Endothelial cell of umbilical vein (primary cell): ENCODE data around the gene PTPRD. TPM values are rescaled to one million over a fixed set of nuclear protein-coding genes. Genes with fewer than 3 reads are reported as not detected.

Source experiments
- BruUV-seq: library from RNA; stranded (reverse); fragments of 400-500 nt; replicated peaks from 2 replicates; lab custom pipeline; 2021; lab: Mats Ljungman, UMichigan
- CTCF ChIA-PET: fragments of 300-600, 350-600 bp; sonication (Branson Sonifier 250); formaldehyde crosslinking; loops from one replicate; lab custom pipeline; 2021; ENCODE audit warnings: antibody characterized with exemption, inconsistent platforms; lab: Charles Lee
- POLR2A ChIA-PET: fragments of 300-600, 350-600 bp; sonication (Branson Sonifier 250); formaldehyde crosslinking; loops from one replicate; lab custom pipeline; 2021; ENCODE audit warnings: antibody characterized with exemption, inconsistent platforms; lab: Charles Lee
- DNase-seq: peaks from one replicate; pipeline ENCODE4 v3.0.0-alpha.2; 2011; ENCODE audit warnings: low read depth, low spot score
- FAIRE-seq: peaks from 2 replicates; lab custom pipeline; 2011; peaks lifted over from hg19 to GRCh38; lab: Jason Lieb, UNC
- H2AFZ ChIP-seq: 2 replicates; pipeline ENCODE4 v1.6.0; 2012; ENCODE audit warnings: low read depth, low read length, control low read depth, inconsistent platforms
- H3K27ac ChIP-seq: 2 replicates; pipeline ENCODE4 v1.5.1; 2011; ENCODE audit warnings: low read depth, mild to moderate bottlenecking, control low read depth, low read length, moderate library complexity; ENCODE audit not compliant: insufficient read depth
- H3K27me3 ChIP-seq, 2 experiments: 2 replicates each; pipeline versions ENCODE4 v1.6.0 to v1.6.1; 2011; ENCODE audit warnings: low read length in 2 of 2, mixed read lengths in 1 of 2; ENCODE audit not compliant: control insufficient read depth in 2 of 2, insufficient read depth in 2 of 2
- H3K36me3 ChIP-seq, 2 experiments: 2 replicates in 1 of 2; 3 replicates in 1 of 2; pipeline ENCODE4 v1.5.1; 2011; ENCODE audit warnings: low read length in 2 of 2, mild to moderate bottlenecking in 1 of 2, moderate library complexity in 1 of 2; ENCODE audit not compliant: control insufficient read depth in 2 of 2, insufficient read depth in 2 of 2; ENCODE audit errors: extremely low read depth in 1 of 2
- H3K4me1 ChIP-seq: 3 replicates; pipeline ENCODE4 v1.5.1; 2011; ENCODE audit warnings: mild to moderate bottlenecking, low read length; ENCODE audit not compliant: control insufficient read depth, insufficient read depth; ENCODE audit errors: extremely low read depth
- H3K4me2 ChIP-seq: 2 replicates; pipeline ENCODE4 v1.6.1; 2011; ENCODE audit warnings: low read length, control low read depth, mixed read lengths; ENCODE audit not compliant: insufficient read depth
- H3K4me3 ChIP-seq, 3 experiments: fragments of 200-600 bp in 1 of 3; sonication (generic), shearing (Covaris generic) in 1 of 3; replicated peaks in 1 of 3; 2 replicates each; pipeline ENCODE4 v1.5.1; 2011 to 2016; ENCODE audit warnings: control low read depth in 3 of 3, low read length in 3 of 3, mild to moderate bottlenecking in 2 of 3, inconsistent platforms in 1 of 3, low read depth in 1 of 3, moderate library complexity in 1 of 3; ENCODE audit not compliant: insufficient read depth in 1 of 3
- H3K79me2 ChIP-seq: 2 replicates; pipeline ENCODE4 v1.6.0; 2012; ENCODE audit warnings: low read length, inconsistent platforms; ENCODE audit not compliant: control insufficient read depth, insufficient read depth
- H3K9ac ChIP-seq: replicated peaks from 2 replicates; pipeline ENCODE3; 2011; ENCODE audit warnings: low read length, control low read depth; ENCODE audit not compliant: insufficient read depth; ENCODE audit errors: extremely low read depth
- H3K9me1 ChIP-seq: replicated peaks from 3 replicates; pipeline ENCODE4 v1.6.0; 2011; ENCODE audit warnings: mild to moderate bottlenecking, low read length; ENCODE audit not compliant: control insufficient read depth, insufficient read depth; ENCODE audit errors: extremely low read depth
- H3K9me3 ChIP-seq: replicated peaks from 2 replicates; pipeline ENCODE4 v1.5.1; 2012; ENCODE audit warnings: low read length, inconsistent platforms; ENCODE audit not compliant: control insufficient read depth, insufficient read depth
- H4K20me1 ChIP-seq: replicated peaks from 2 replicates; pipeline ENCODE3; 2011; ENCODE audit warnings: mild to moderate bottlenecking, low read length; ENCODE audit not compliant: control insufficient read depth, insufficient read depth; ENCODE audit errors: extremely low read depth
- EZH2 ChIP-seq: IDR thresholded peaks from 2 replicates; pipeline ENCODE4 v1.6.1; 2012; ENCODE audit warnings: borderline replicate concordance, low read depth, mild to moderate bottlenecking, moderate library complexity, low read length, inconsistent platforms; ENCODE audit not compliant: severe bottlenecking
- FOS ChIP-seq: IDR thresholded peaks from 2 replicates; pipeline ENCODE4 v1.6.1; 2011; ENCODE audit warnings: mild to moderate bottlenecking, low read length, moderate library complexity, borderline replicate concordance; ENCODE audit not compliant: insufficient read depth
- GATA2 ChIP-seq: IDR thresholded peaks from 2 replicates; pipeline ENCODE4 v1.7.0; 2011; ENCODE audit warnings: low read depth, mild to moderate bottlenecking, moderate library complexity, mixed read lengths, low read length; ENCODE audit not compliant: insufficient read length, insufficient read depth
- JUN ChIP-seq: IDR thresholded peaks from 2 replicates; pipeline ENCODE4 v1.6.1; 2011; ENCODE audit warnings: borderline replicate concordance, low read depth; ENCODE audit not compliant: insufficient read length, insufficient read depth
- MAX ChIP-seq: IDR thresholded peaks from 2 replicates; pipeline ENCODE4 v1.6.1; 2011; ENCODE audit not compliant: insufficient read depth, insufficient read length
- MYC ChIP-seq: IDR thresholded peaks from one replicate; pipeline ENCODE4 v1.6.1; 2011; ENCODE audit warnings: mild to moderate bottlenecking, low read depth, low read length
- POLR2A ChIP-seq: IDR thresholded peaks from 2 replicates; pipeline ENCODE4 v1.6.1; 2012; ENCODE audit warnings: low read depth, mild to moderate bottlenecking, control low read depth, low read length
- POLR2AphosphoS5 ChIP-seq: IDR thresholded peaks from 2 replicates; pipeline ENCODE4 v1.6.1; 2012; ENCODE audit warnings: low read depth, mild to moderate bottlenecking, control low read depth, low read length, moderate library complexity; ENCODE audit not compliant: insufficient read depth
- dilution Hi-C: fragments of 300-500 bp; cut with MboI; formaldehyde crosslinking; loops from one replicate; pipeline ENCODE4 v1.15.0; 2019; ENCODE audit warnings: low sequenced_read_pairs; ENCODE audit not compliant: extremely low pct_ligation_motif_present
- intact Hi-C: fragments of 100-400 bp; cut with micrococcal nuclease; formaldehyde crosslinking; loops from one replicate; pipeline ENCODE4 v1.10.0; 2022
- polyA plus RNA-seq, 4 experiments: library from polyadenylated mRNA; depleted of rRNA in 3 of 4; stranded (reverse) in 3 of 4; unstranded in 1 of 4; fragments of >200 nt; gene quantifications; 2 replicates each; pipeline versions ENCODE4 v1.2.1 to v1.2.3, GENCODE V29; 2011 to 2012; ENCODE audit warnings: missing spikeins in 1 of 4
- total RNA-seq: library from RNA; stranded (reverse); gene quantifications from 2 replicates; pipeline ENCODE4 v1.2.3, GENCODE V29; 2021
- TF ChIP-seq, protein P1 (sequence below), 2 donors: IDR thresholded peaks; 1 replicate in 1 of 2; 2 replicates in 1 of 2; pipeline ENCODE4 v1.5.1; 2011; ENCODE audit warnings: low read length in 2 of 2, mild to moderate bottlenecking in 2 of 2, moderate library complexity in 2 of 2, control low read depth in 1 of 2, inconsistent platforms in 1 of 2, low read depth in 1 of 2; ENCODE audit not compliant: insufficient read depth in 1 of 2; ENCODE audit errors: extremely low read depth in 1 of 2

Gene PTPRD
- total and polyA plus RNA-seq, 2 donors (not counting 3 experiments of a cell fraction or from before 2014, with no cell fraction given) = 5.5 to 5.7 TPM

DNA sequence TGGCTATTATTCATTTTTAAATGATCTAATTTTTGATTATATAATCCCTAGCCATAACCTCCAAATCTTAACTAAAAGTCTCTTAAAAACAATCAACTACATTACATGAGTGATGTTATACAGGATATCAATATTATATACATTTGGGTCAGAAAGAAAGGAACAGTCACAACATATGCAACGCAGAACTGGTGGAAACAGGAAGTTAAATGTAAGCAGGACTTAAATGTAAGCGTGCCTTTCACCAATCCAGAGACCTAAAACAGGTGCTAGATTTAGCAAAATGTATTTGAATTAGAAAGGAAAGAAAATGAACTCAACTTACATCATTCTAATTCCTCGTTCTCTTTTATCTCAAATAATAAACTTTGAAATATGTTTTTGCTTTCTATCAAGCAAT is 738.5 kb downstream of the PTPRD start:
- Histone ChIP-seq H3K4me3 (no peak overlapping the region), H2AFZ (no peak overlapping the region), H3K27me3 (no peaks in the 10 kb centered on the region), H3K9me1 (no peaks in the 10 kb centered on the region), H3K4me2 (no peak overlapping the region), H4K20me1 (no peaks in the 10 kb centered on the region), H3K4me1 (no peaks in the 10 kb centered on the region), H3K9me3 (no peaks in the 10 kb centered on the region), H3K79me2 (no peaks in the 10 kb centered on the region), H3K36me3 (no peaks in the 10 kb centered on the region), H3K27ac (no peak overlapping the region), H3K9ac (no peak overlapping the region)
- no peak for DNase-seq
- TF ChIP-seq JUN (no peak), MAX (no peak), FOS (no peak), GATA2 (no peak), POLR2AphosphoS5 (no peak), POLR2A (no peak), EZH2 (no peak), MYC (no peak)
- TF ChIP-seq, protein P1, sequence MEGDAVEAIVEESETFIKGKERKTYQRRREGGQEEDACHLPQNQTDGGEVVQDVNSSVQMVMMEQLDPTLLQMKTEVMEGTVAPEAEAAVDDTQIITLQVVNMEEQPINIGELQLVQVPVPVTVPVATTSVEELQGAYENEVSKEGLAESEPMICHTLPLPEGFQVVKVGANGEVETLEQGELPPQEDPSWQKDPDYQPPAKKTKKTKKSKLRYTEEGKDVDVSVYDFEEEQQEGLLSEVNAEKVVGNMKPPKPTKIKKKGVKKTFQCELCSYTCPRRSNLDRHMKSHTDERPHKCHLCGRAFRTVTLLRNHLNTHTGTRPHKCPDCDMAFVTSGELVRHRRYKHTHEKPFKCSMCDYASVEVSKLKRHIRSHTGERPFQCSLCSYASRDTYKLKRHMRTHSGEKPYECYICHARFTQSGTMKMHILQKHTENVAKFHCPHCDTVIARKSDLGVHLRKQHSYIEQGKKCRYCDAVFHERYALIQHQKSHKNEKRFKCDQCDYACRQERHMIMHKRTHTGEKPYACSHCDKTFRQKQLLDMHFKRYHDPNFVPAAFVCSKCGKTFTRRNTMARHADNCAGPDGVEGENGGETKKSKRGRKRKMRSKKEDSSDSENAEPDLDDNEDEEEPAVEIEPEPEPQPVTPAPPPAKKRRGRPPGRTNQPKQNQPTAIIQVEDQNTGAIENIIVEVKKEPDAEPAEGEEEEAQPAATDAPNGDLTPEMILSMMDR (IDR thresholded peaks at IDR 0.05; ENCODE audit: extremely low read depth in 1 of 2, insufficient read depth in 1 of 2, low read depth in 1 of 2, low read length in 2 of 2) = no peak
- POLR2A ChIA-PET = no interaction called here
- no TSS peak for BruUV-seq
- CTCF ChIA-PET = no interaction called here
- dilution Hi-C loops (no loop called here), intact Hi-C loops (no loop called here)
- no peak for FAIRE-seq
